HCT116 (cell line): ENCODE results near the gene ZC3HAV1.
"Not testable (repeated sequence)": the region's sequence is repeated elsewhere in the genome, so short reads cannot be mapped to it uniquely, and the experiment has no call there.

Experiments used
- CTCF ChIP-seq, 3 experiments: fragments of 200-600 bp in 1 of 3; sonication (generic) in 1 of 3; IDR thresholded peaks in 2 of 3; conservative IDR thresholded peaks in 1 of 3; 2 replicates each; pipeline ENCODE4 v1.5.1; 2012 to 2017; ENCODE audit warnings: low read depth in 2 of 3, low read length in 2 of 3, antibody characterized with exemption in 1 of 3, borderline replicate concordance in 1 of 3, control low read depth in 1 of 3, mild to moderate bottlenecking in 1 of 3, mixed read lengths in 1 of 3, mixed run types in 1 of 3, moderate library complexity in 1 of 3; ENCODE audit not compliant: insufficient read depth in 1 of 3
- FOSL1 ChIP-seq: IDR thresholded peaks from 2 replicates; pipeline ENCODE4 v1.6.1; 2012; ENCODE audit warnings: low read depth
- MAX ChIP-seq: IDR thresholded peaks from 2 replicates; pipeline ENCODE4 v1.6.1; 2012
- POLR2A ChIP-seq: IDR thresholded peaks from 2 replicates; pipeline ENCODE4 v1.7.0; 2011; ENCODE audit warnings: borderline replicate concordance; ENCODE audit not compliant: insufficient read depth, insufficient read length; ENCODE audit errors: extremely low read depth
- POLR2AphosphoS5 ChIP-seq: IDR thresholded peaks from 2 replicates; pipeline ENCODE4 v1.6.1; 2011; ENCODE audit warnings: mild to moderate bottlenecking, low read depth, low read length, moderate library complexity
- RAD21 ChIP-seq: IDR thresholded peaks from 2 replicates; pipeline ENCODE4 v1.6.1; 2012; ENCODE audit warnings: low read depth, mild to moderate bottlenecking
- SIN3A ChIP-seq: IDR thresholded peaks from 2 replicates; pipeline ENCODE4 v1.6.1; 2012; ENCODE audit warnings: low read depth
- SP1 ChIP-seq: IDR thresholded peaks from 2 replicates; pipeline ENCODE4 v1.6.1; 2012; ENCODE audit warnings: low read depth
- TCF7L2 ChIP-seq: IDR thresholded peaks from 2 replicates; pipeline ENCODE4 v1.7.0; 2011; ENCODE audit warnings: borderline replicate concordance, inconsistent platforms; ENCODE audit not compliant: insufficient read depth, insufficient read length; ENCODE audit errors: extremely low read depth
- YY1 ChIP-seq: IDR thresholded peaks from 2 replicates; pipeline ENCODE4 v1.6.1; 2011; ENCODE audit warnings: low read length, low read depth, moderate library complexity, mild to moderate bottlenecking; ENCODE audit not compliant: insufficient replicate concordance; ENCODE audit errors: extremely low read depth
- ZFX ChIP-seq: fragments of 450-650 bp; IDR thresholded peaks from 2 replicates; pipeline ENCODE4 v1.6.1; 2017
- ZNF274 ChIP-seq: fragments of 200-500 bp; sonication (Bioruptor generic); IDR thresholded peaks from 2 replicates; pipeline ENCODE4 v1.6.1; 2014; ENCODE audit warnings: mild to moderate bottlenecking, low read depth, low read length, inconsistent platforms

- TF ChIP-seq CTCF (IDR thresholded peaks at IDR 0.05 in 2 of 3, conservative IDR thresholded peaks at IDR 0.05 in 1 of 3; ENCODE audit: borderline replicate concordance in 1 of 3, insufficient read depth in 1 of 3, low read depth in 2 of 3, low read length in 2 of 3); MAX; POLR2A; POLR2AphosphoS5; FOSL1; TCF7L2; RAD21; YY1; ZFX; ZNF274; SIN3A; SP1: not testable (repeated sequence)
Observed at GRCh38 chr7:139106227-139106626, 3.3 kb downstream of the ZC3HAV1 start.
